HG03342 (cell line): ENCODE data around the gene IGSF22.

Experiments used
- ATAC-seq: cut with Tn5 transposase; IDR thresholded peaks from one replicate; pipeline ENCODE4 v1.9.1; 2021; ENCODE audit warnings: mild to moderate bottlenecking, moderate library complexity; ENCODE audit not compliant: unreplicated experiment

Gene IGSF22

GRCh38 chr11:18726040-18726439, at the start of gene IGSF22:
IGSF22 (minus strand) TSS chr11:18726188; CDS start chr11:18724236, 1,952 bp downstream.
- no peak for ATAC-seq

DNA sequence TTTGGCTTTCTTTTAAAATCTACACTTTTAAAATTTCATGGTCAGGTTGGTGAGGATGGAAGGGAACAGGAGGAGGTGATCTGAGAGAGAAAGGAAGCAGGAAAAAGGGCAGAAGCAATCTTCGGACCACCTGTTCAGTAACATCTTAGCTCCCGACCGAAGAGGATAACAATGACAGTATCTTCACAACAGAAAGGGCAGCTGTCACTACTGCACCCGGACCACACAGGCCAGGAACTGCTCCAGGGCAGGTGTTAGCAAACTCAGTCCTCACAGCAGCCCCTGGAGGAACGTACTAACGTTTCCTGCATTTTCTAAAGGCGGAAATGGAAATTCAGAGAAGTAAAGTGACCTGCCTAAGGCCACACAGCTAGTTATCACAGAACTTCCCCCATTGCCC, 48.8 kb upstream of the IGSF22 start:
- no peak for ATAC-seq

GRCh38 chr11:18773681-18774080, 47.7 kb upstream of the IGSF22 start:
- ATAC-seq, result no peak

- no peak for ATAC-seq
These were observed 47.1 kb upstream of the IGSF22 start for GRCh38 chr11:18773104-18773503.

DNA sequence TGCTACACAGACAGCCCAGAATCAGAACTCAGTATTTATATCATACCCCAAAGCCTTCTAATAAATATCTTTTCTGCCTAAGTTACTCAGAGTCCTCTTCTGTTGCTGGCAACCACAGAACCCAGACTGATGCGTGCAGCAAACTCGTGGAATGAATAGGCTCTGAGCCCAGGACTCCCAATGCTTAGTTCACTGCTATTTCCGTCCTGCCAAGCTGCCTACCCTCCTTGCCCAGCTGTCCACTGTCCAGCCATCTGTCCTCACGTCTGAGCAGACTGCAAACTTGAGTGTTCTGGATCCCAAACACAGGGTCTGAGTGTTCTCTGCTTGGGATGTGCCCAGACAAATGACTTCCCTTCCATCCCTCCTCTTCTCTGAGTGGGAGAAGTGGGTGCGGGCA, 46.2 kb upstream of the IGSF22 start:
- ATAC-seq, result no peak

GRCh38 chr11:18771266-18772035, 45.5 kb upstream of the IGSF22 start:
- ATAC-seq, result no peak

DNA sequence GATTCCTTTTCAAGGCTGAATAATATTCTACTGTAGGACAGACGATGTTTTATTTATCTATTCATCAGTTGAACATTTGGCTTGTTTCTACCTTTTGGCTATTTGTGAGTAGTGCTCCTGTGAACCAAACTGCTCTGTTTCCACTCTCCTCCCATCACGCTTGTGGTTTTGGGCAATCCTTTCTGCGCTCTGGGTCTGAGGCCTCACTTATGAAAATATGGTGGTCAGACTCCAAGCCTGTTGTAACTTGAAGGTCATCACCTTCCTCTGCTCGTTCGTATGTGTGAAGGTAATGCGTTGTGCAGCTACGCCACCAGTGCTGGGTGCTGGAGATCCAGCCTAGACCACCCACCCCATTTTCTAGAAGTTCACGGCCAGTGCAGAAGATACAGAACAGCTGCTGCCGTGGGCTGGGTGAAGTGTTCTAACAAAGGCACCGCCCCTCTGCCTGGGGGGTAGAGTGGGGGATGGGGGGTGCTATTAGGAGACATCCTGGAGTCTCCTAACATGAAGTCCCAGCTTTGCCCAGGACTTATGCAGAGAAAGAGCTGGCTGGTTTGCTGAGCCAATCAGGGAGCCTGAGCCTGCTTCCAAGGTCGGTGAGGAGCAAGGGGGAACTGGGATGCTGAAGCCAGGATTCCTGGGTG, 44.6 kb upstream of the IGSF22 start:
- no peak for ATAC-seq

DNA sequence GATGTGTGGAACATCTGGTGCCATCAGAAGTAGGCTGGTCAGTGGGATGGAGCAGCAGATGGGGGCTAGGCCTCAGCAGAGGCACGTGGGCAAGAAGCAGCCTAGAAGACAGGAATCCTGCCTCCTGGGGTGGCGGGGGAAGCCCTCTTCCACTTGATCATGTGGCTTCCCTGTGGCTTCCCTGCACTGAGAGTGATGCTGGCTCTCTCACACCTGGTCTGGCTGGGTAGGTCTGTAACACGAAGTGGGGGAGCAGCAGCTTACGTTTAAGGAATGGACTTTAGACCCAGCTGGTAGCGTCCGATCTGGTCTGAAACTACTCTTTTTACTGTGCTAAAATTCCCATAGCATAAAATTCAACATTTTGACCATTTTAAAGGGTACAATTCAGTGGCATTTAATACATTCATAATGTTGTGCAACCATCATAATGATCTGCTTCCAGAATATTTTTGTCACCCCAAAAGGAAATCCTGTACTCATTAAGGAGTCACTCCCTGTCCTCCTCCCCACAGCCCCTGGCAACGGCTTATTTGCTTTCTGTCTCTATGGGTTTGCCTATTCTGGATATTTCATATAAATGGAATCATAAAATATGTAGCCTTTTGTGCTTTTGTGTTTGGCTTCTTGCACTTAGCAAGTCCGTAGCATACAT, 43.9 kb upstream of the IGSF22 start:
- ATAC-seq, result peak; percentile 52

- ATAC-seq, result no peak
These were observed 43.0 kb upstream of the IGSF22 start for GRCh38 chr11:18768978-18769377.

DNA sequence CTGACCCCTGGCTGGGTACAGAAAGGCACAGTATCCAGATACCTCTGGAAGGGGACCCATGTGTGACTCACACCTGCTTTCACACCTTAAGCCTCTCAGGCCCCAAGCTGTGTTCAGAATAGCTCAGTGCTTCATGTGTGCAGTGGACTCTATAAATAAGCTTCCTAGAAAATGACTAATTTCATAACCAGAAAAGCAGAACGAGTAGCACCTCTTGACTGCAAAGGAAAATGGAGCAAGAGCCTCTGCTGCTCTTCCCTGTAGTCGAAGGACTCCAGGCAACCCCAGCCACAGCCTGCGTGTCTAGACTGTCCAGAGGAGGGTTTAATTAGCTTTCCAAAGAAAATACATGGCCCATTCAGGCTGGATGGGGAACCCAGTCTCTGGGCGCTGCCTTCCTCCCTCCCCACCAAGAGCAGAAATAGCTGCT, 42.5 kb upstream of the IGSF22 start:
- ATAC-seq, result peak; percentile 85

DNA sequence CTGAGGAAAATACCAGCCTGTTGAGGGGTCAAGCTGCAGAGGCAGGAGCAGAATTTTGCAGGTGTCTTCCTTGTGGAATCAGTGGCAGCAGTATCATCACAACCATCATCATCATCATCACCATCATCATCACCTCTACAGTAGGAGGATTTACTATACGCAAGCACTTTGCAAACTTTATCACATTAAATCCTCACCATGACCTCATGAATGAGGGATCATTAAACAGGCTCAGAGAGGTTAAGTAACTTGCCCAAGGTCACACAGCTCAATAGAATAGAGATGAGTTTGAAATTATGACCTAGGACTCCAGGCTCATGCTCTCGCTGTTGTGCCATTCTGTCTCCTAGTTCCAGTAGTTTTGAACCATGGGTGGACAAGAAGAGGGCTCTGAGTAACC, 40.0 kb upstream of the IGSF22 start:
- ATAC-seq, result no peak

DNA sequence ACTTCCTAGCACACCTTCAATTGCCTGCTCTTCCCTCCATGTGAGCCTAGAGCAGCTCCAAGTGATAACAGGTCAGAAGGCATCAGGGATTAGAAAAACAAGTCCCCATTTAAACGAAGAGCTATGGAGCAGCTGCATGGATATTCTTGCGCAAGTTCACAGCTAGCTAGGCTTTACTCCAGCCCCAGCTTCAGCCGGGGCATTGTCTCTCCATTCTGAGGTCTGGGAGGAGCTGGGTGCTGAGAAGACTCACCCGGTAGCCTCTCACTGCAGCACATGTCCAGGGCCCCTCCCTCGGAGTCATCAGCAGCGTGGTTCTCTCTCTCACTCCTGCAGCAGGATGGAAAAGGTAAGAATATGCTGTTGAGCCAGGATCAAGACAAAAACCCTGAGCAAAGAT, 39.6 kb upstream of the IGSF22 start:
- no peak for ATAC-seq

- ATAC-seq, result no peak
These were observed 35.8 kb upstream of the IGSF22 start for GRCh38 chr11:18761741-18762140.

DNA sequence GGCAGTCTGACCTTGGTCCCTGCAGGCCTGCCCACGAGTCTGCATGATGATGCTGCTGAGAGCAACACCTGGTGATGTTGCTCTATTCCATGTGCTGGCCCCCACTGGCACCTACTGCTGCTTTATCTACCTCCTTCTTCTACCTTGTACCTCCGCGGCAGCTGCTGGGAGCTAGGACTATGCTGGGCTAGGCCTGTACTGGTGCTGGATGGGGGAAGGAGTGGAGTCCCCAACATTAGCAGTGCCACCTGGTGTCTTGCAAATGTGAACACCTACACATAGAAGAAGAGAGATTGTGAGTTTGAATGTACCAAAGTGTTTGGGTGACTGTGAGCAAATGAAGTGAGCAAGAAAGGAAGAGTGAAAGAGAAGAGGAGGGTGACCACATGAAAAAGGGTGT, 35.2 kb upstream of the IGSF22 start:
- ATAC-seq, result no peak

DNA sequence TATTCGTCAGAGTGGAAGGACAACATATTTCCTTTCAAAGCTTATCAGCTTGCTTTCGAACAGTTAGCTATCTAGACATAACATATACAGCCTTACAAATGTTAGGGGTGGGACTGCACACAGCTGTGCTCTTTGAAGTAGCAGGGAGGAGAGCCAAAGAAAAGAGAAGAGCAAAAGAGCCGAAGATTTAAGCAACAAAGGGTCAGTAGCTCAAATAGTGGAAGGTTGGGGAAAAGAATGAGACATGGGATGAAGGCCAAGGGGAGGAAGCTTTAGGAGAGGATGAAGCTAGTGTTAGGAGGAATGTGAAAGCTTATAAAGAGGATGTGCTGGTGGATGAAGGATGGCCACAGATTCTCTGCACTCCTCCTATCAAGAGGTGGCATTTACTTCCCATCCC, 31.8 kb upstream of the IGSF22 start:
- no peak for ATAC-seq

DNA sequence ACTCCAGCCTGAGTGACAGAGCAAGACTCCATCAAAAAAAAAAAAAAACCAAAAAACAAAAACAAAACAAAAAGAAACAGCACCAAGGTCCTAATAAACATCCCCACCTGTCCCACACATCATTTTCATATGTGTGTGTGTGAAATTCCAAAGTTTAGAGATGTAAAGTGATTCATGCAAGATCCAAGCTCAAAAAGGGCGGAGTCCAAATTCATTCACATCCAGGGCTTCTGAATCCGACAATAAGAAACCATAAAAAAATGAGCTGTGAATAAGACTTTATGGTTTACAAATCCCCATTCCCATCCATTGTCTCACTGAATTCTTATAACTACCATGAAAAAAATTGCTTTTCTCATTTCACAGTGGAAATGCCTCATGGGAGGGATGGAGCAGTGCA, 30.9 kb upstream of the IGSF22 start:
- ATAC-seq, result no peak

- no peak for ATAC-seq
These were observed 28.3 kb upstream of the IGSF22 start for GRCh38 chr11:18754308-18754707.

GRCh38 chr11:18752502-18752901, 26.5 kb upstream of the IGSF22 start:
- ATAC-seq, result no peak

- ATAC-seq, result no peak
These were observed 25.0 kb upstream of the IGSF22 start for GRCh38 chr11:18750944-18751343.

- ATAC-seq, result no peak
These were observed 23.8 kb upstream of the IGSF22 start for GRCh38 chr11:18749681-18750319.

- no peak for ATAC-seq
These were observed 22.9 kb upstream of the IGSF22 start for GRCh38 chr11:18748766-18749365.
